Measurements from ENCODE around the gene MPHOSPH9.
"Not testable (repeated sequence)": the region's sequence is repeated elsewhere in the genome, so short reads cannot be mapped to it uniquely, and the experiment has no call there.

Gene MPHOSPH9

GRCh38 chr12:123206794-123207193, 26.1 kb downstream of the MPHOSPH9 start:
- DNase-seq, result not testable (repeated sequence)

- no peak for DNase-seq
These were observed 32.5 kb downstream of the MPHOSPH9 start for GRCh38 chr12:123200414-123200813.

GRCh38 chr12:123199936-123200335, 33.0 kb downstream of the MPHOSPH9 start:
- no peak for DNase-seq

DNA sequence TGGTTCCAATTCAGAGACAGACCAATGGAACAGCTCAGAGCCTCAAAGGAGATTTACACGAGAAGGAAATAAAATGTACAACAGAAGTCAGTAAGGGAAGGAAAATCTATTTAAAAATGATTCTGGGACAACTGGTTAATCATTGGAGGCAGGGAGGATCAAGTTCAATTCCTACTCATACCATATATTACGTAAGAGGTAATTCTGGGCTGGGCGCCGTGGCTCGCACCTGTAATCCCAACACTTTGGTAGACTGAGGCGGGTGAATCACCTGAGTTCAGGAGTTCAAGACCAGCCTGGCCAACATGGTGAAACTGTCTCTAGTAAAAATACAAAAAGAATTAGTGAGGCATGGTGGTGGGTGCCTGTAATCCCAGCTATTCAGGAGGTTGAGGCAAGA, 45.3 kb downstream of the MPHOSPH9 start:
- DNase-seq, result no peak

GRCh38 chr12:123180171-123180570, 52.8 kb downstream of the MPHOSPH9 start:
- no peak for DNase-seq

DNA sequence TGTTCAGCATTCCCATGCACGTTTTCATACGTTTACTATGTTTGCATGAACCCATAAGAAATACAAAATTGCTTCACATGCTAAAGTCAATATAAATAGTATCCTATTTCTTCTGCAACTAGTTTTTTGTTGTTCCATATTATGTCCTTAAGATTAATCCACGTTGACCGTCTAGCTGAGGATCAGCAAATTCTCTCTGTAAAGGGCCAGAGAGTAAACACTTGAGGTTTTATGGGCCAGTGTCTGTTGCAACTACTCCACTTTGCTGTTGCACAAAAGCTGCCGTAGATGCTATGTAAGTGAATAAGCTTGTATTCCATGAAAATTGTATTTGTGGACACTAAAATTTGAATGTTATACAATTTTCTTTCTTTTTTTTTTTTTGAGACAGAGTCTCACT, 61.0 kb downstream of the MPHOSPH9 start:
- no peak for DNase-seq

DNA sequence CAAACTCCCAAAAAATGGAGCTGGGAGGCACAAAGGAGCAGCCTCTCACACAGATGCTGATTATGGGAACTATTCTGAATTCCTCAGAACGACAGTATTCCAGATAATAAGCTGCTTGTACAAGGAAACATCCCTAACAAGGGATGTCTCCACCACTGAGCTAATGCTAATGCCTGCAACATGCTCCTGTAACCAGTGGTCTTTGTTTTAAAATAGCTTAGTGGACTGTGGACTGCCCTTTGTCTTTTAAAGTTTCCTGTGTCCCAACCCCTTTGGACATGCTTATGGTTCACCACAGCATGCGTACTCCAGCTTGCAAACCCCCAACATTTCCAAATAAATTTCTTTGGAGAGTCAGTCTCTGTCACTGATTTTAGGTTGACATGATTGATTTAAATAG, 65.6 kb downstream of the MPHOSPH9 start:
- DNase-seq, result no peak

- no peak for DNase-seq
These were observed 67.4 kb downstream of the MPHOSPH9 start for GRCh38 chr12:123165537-123165936.

DNA sequence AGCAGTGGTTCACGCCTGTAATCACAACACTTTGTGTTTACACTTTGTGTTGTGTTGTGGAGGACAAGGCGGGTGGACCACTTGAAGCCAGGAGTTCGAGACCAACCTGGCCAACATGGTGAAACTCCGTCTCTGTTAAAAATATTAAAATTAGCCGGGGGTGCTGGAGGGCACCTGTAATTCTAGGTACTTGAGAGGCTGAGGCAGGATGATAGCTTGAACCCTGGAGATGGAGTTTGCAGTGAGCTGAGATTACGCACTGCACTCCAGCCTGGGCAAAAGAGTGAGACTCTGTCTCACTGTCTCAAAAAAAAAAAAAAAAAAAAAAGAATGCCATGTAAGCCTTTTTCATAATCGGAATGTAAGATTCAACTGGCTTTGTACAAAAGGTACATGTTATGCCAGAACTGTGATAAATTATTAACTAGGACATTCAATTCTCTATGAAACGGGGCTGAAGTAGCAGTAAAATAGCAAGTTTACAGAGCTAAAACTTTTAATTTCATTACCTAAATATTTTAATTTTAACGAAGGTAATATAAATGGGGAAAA, 68.2 kb downstream of the MPHOSPH9 start:
- DNase-seq, result no peak

DNA sequence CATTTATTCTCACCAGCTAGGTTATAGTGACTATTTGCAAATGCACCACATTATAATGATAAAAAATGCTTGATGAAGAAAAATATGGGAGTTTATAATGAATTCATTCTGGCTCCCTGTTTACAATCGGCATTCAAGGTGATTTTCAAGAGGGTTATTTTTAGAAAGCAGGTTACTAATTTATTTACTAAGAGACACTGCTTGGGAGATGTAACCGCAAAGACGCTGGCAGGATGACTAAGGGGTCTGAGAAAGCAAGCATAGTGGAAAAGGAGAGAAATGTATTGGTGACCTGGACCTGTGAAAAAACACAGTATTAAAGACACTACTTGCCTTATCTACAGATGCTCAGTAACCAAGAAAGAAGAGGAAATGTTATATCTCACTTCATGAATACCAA, 68.7 kb downstream of the MPHOSPH9 start:
- no peak for DNase-seq

GRCh38 chr12:123163227-123163626, 69.7 kb downstream of the MPHOSPH9 start:
- no peak for DNase-seq

DNA sequence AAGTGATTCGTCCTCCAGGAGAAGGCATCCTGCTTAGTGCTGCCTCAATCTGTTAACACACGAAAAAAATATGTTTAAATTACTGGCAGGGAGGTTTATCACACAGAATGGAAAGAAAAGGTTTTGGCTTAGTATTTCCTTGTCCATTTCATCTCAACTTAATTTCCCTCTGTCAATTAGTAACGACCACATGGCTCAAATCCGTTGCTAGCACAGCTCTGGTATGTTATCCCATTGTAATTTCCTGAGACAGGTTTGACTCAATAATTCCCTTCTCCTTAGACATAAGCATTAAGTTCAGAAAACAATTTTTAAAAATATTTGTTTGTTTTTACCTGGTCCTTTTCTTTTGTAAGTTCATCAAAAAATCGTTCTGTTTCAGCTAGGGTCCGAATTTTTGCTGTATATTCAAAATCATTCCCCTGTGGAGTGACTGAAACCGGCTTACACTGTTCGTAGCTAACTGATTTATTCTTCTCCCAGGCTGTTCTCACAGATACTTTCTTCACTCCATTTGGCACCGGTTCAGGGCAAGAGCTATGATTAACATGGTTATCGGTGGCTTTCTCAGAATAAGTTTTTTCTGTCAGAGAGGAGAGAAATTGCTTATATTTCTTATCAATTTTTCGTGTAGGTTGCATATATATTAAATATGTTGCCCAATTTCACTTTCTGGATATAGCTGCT, 72.0 kb downstream of the MPHOSPH9 start:
- no peak for DNase-seq

DNA sequence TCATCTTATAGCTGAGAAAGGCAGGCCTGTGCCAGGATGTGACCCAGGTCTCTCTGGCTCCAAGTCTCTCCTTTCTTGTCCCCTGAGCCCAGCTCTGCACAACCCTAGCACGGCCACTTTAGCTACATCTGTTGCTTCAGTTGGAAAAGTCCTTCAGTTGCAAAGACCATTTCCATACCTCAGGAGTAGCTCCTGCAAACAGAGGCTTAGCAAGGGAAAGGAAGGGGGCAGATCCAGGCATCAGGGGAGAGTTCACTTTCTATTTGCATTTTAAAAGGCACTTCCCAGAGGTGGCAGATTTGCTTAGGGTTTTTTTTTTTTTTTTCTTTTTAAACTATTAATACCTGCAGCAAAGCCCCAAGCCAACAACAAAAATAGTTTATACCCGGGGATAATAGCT, 79.0 kb downstream of the MPHOSPH9 start:
- DNase-seq, result no peak

DNA sequence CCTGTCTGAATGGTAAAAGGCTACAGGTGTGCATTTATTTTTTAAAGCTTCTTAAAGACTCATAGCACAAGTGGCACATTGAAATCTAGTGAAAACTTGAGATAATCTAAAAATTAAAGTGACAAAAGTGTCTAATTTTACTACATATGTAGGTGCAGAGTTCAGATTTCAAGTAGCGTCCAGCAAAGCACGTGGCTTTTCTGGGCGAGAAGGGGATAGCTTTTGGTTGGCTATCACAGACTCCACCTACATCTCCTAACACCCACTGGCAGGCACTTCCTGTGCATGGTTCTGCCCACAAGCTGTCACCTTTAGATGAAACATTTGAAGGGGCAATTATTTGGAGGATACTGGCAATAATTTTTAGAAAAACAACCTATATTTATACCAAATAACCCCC, 80.1 kb downstream of the MPHOSPH9 start:
- DNase-seq, result no peak

DNA sequence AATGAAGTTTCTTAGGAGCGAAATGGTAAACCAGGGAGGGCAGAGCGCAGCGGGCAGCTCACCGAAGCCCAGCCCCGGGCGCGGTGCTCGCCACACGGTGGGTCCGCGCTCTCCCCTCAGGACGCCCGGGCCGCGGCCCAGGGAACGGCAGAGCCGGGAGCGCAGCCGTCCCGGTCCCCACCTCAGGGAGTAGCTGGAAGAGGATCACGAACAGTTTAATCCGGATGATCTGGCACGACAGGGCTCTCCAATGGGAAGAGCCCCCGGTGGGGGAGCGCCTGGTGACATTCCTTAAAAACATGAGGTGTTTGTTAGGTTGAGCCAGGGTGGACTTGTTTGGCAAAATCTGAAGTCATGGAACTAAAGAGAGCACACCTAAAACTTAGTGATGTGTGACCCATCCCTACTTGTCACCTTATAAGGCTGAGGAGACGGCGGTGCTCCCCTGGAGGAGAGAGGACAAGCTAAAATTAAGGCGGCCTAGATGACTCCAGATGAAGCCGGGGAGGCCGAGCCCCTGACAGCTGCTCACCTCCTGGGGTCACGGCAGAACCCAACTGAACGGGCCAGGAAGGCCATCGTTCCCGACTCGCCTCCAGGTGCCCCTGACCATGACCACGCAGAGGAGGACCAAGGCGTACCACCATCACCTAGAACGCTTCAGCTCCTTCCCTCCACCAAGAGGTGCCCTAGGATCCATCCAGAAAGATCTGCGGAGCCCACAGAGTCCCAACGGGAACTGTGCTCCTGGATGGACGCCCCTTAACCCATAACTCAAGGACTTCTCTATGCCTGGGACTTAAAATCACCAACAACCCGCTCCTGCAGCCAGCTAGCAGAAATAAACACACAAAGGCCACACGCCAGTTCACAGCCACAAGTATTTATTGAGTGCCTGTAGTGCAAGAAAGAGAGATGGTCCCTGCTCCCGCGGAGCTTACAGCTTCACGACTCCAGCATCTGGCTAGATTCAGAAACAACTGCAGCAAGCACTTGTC, 81.2 kb downstream of the MPHOSPH9 start:
- DNase-seq, result no peak

GRCh38 chr12:123150744-123151456, 82.0 kb downstream of the MPHOSPH9 start, which contains the start of gene PITPNM2:
Gene PITPNM2, minus strand, starts transcription at chr12:123151090. Its CDS starts 116,500 bp downstream, at chr12:123034590.
- peak; percentile 68 for DNase-seq

GRCh38 chr12:123150275-123150743, 82.6 kb downstream of the MPHOSPH9 start:
- DNase-seq, result peak; percentile 48

DNA sequence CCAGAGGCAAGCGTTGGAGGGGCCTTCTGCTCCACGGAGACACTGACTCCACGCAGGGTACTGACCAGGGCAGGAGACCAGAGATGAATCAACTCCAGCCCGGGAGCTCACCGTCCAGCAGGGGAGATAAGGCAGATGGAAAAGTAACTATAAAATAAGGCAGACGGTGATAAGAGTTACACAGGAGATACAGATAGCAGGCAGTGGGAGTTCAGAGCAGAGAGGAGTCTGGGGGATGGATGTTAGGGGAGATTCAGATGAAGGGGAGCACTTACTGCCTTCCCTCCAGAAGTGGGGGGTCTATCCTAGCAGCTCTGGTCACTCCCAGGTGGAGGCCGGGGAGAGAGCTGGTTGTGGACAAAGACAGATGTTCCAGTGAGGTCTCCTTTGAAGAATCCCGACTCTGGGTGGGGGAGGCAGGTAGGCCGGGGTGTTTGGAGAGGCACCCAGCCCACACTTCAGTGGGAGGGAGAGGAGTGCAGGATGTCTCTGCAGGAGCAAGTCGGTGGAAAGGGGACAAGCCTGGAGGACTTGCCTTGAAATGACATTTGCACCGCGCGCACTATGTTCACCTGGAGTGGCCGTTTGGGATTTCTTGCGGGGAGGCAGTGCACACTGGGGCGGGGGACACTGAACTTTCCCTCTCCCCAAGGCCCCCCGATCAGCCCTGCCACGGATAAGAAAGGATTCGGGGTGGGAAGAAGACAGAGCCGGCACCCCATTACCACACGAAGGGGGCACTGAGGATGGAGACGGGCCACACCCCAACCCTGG, 83.3 kb downstream of the MPHOSPH9 start:
- no peak for DNase-seq

GRCh38 chr12:123149088-123149487, 83.9 kb downstream of the MPHOSPH9 start:
- DNase-seq, result no peak

- no peak for DNase-seq
These were observed 84.3 kb downstream of the MPHOSPH9 start for GRCh38 chr12:123148655-123149054.

GRCh38 chr12:123148223-123148622, 84.7 kb downstream of the MPHOSPH9 start:
- DNase-seq, result no peak

GRCh38 chr12:123145211-123145610, 87.7 kb downstream of the MPHOSPH9 start:
- no peak for DNase-seq

Measured in activated CD4-positive, CD25-positive, alpha-beta regulatory T cell treated with anti-CD3 and anti-CD28 coated beads, Interleukin-2, amount 50 U/mL, for 72 hours (primary cell).